Measurements from ENCODE around the gene SSTR3. TPM values are rescaled to one million over a fixed set of nuclear protein-coding genes. Genes with fewer than 3 reads are reported as not detected.

The SSTR3 gene
- total and polyA plus RNA-seq, 9 of the 15 experiments (the other 6 are each of a cell fraction or from before 2014, with no cell fraction given), result 0.03 TPM; not detected in 8

DNA sequence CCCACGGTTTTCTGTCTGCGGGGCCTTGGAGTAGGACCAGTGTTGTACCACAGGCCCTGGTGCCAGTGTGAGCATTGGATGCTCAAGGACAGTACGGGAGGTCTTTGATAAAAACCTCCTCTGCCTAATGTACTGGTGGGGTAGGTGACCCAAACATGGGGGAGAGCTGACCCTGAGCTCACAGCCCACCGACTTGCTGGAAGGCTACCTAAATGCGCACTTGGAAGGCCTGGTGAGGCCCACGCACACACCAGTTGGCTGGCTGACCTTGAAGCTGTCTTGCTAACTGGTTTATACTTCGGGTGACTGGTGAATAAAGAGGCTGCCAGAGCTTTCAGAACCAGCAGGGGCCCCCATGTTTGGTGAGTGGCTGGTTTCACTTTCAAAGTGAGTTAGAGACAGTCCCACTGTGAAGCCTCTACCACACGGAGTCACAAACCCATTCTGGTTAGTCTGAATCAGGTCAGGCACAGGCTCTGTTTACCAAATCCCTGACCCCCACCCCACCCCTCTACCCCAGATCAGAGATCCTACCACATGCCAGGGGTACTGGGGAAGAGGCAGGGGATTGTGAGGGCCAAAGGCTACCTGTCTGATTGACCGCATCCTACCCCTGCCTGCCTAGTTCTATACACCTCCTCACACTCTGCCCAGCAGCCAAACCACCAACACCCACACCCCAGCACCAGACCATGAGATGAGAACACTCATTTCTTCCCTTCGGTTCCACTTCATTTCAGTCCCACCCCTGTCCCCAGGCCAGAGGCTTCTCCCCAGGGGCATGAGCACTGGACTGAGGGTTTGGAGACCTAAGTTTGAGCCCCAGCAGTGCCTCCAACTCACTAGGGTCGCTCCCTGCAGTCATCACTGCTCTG lies 49.8 kb downstream of the SSTR3 start:
- DNase-seq (ENCODE audit: extremely low read depth in 1 of 4, low spot score in 3 of 4) (no peak), ATAC-seq (no peak), FAIRE-seq (no peak)
- H3K9ac ChIP-seq (ENCODE audit: insufficient read depth in 1 of 2, low read depth in 2 of 2, low read length in 2 of 2), result no peak overlapping the region
- peaks cover 0 to 13% of the 10 kb centered on the region in 2 experiments; a peak in 2 of 5 replicates for H3K4me1 ChIP-seq (replicated peaks in 1 of 2; ENCODE audit: control insufficient read depth in 2 of 2, insufficient read depth in 2 of 2, low read length in 2 of 2)
- peaks cover 0 to 25% of the 10 kb centered on the region in 2 experiments; a peak in 3 of 5 replicates for H3K27me3 ChIP-seq (ENCODE audit: control insufficient read depth in 2 of 2, insufficient read depth in 2 of 2, low read length in 2 of 2)
- H2AFZ ChIP-seq (ENCODE audit: low read depth, low read length), result no peak overlapping the region
- H3K4me3 ChIP-seq, result no peak overlapping the region
- H3K79me2 ChIP-seq (ENCODE audit: control insufficient read depth, insufficient read depth, low read length), result no peaks in the 10 kb centered on the region
- no peaks in the 10 kb centered on the region for H4K20me1 ChIP-seq (replicated peaks; ENCODE audit: control insufficient read depth, insufficient read depth, low read length)
- no TSS peak for BruUV-seq (replicated peaks)
- TF ChIP-seq SPI1 (IDR thresholded peaks at IDR 0.05; ENCODE audit: borderline replicate concordance, low read depth, low read length) (no peak), SLC30A9 (CRISPR knock-in tag; IDR thresholded peaks at IDR 0.05) (no peak), ZNF444 (CRISPR knock-in tag; IDR thresholded peaks at IDR 0.05) (no peak), MTA2 (IDR thresholded peaks at IDR 0.05; ENCODE audit: low read depth) (no peak), PHTF2 (CRISPR knock-in tag; IDR thresholded peaks at IDR 0.05) (no peak), USF1 (CRISPR knock-in tag; IDR thresholded peaks at IDR 0.05) (no peak), SOX6 (IDR thresholded peaks at IDR 0.05) (no peak), SMAD1 (IDR thresholded peaks at IDR 0.05; ENCODE audit: low read depth, low read length, partially characterized antibody) (no peak), AFF4 (CRISPR knock-in tag; IDR thresholded peaks at IDR 0.05) (no peak)
- TF ChIP-seq, protein P1, sequence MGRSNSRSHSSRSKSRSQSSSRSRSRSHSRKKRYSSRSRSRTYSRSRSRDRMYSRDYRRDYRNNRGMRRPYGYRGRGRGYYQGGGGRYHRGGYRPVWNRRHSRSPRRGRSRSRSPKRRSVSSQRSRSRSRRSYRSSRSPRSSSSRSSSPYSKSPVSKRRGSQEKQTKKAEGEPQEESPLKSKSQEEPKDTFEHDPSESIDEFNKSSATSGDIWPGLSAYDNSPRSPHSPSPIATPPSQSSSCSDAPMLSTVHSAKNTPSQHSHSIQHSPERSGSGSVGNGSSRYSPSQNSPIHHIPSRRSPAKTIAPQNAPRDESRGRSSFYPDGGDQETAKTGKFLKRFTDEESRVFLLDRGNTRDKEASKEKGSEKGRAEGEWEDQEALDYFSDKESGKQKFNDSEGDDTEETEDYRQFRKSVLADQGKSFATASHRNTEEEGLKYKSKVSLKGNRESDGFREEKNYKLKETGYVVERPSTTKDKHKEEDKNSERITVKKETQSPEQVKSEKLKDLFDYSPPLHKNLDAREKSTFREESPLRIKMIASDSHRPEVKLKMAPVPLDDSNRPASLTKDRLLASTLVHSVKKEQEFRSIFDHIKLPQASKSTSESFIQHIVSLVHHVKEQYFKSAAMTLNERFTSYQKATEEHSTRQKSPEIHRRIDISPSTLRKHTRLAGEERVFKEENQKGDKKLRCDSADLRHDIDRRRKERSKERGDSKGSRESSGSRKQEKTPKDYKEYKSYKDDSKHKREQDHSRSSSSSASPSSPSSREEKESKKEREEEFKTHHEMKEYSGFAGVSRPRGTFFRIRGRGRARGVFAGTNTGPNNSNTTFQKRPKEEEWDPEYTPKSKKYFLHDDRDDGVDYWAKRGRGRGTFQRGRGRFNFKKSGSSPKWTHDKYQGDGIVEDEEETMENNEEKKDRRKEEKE (IDR thresholded peaks at IDR 0.05; ENCODE audit: borderline replicate concordance in 1 of 2, control insufficient read depth in 1 of 2, low read depth in 2 of 2, low read length in 1 of 2), result no peak
- CTCF ChIA-PET (ENCODE audit: low intra/inter-chr PET ratio), result no interaction called here
- H3K36me3 ChIP-seq (ENCODE audit: control insufficient read depth, insufficient read depth, low read length), result no peaks in the 10 kb centered on the region
- in situ Hi-C loops (cut with MboI) (no loop called here), intact Hi-C loops (cut with micrococcal nuclease) (no loop called here)
- no peaks in the 10 kb centered on the region for H3K9me1 ChIP-seq (ENCODE audit: control insufficient read depth, insufficient read depth, low read length)
- 11% methylated on average over 9 of the region's 11 CpGs for WGBS (ENCODE audit: insufficient coverage, low coverage, missing lambda C conversion rate)
- no peak overlapping the region for H3K4me2 ChIP-seq (ENCODE audit: insufficient read depth, low read length)
- no peaks in the 10 kb centered on the region; the same call in 1 of the 2 replicates for H3K9me3 ChIP-seq (replicated peaks; ENCODE audit: control insufficient read depth, insufficient read depth, low read depth, low read length)
- H3K27ac ChIP-seq (ENCODE audit: extremely low read depth, low read depth, low read length), result no peak overlapping the region
- POLR2A ChIA-PET, result interaction anchor here (0.5 to 1.2 kb wide), 4 partner anchors 17 to 318 kb away, joined by 3 to 4 read pairs (median 3); no protein-coding TSS in a partner anchor

Measured in K562 (cell line).